ENCODE measurements around the gene AOAH.
"Not testable (repeated sequence)": the region's sequence is repeated elsewhere in the genome, so short reads cannot be mapped to it uniquely, and the experiment has no call there.

AOAH gene

DNA sequence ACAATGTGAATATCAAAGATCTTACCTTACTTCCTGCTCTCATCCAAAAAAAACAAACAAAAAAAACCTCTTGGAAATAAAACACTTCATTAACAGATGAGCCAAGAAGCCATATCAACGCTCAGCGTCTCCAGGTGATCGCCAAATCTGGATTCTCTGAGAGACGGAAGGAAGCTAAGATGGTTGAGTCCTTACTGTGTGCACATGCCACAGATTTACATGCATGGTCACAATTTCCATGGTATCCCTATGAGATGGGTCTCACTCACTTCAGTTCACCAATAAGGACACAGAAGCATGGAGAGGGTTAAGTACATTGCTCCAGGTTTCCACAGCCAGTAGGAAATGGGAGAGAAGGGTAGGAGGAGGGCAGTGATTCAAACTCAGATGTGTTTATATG, 1.0 kb downstream of the AOAH start:
- no peak for DNase-seq (ENCODE audit: low spot score)
- in situ Hi-C loops (cut with MboI; ENCODE audit: low sequenced_read_pairs, unreplicated experiment): no loop called here
- TF ChIP-seq CTCF (IDR thresholded peaks at IDR 0.05; ENCODE audit: borderline replicate concordance, control extremely low read depth, extremely low read depth, insufficient read depth, missing control alignments): no peak

- no peak for DNase-seq (ENCODE audit: low spot score)
- TF ChIP-seq CTCF (IDR thresholded peaks at IDR 0.05; ENCODE audit: borderline replicate concordance, control extremely low read depth, extremely low read depth, insufficient read depth, missing control alignments): no peak
- in situ Hi-C loops (cut with MboI; ENCODE audit: low sequenced_read_pairs, unreplicated experiment): no loop called here
These were observed 5.1 kb downstream of the AOAH start for GRCh38 chr7:36719083-36719632.

- in situ Hi-C loops (cut with MboI; ENCODE audit: low sequenced_read_pairs, unreplicated experiment): no loop called here
- DNase-seq (ENCODE audit: low spot score): no peak
- no peak for TF ChIP-seq CTCF (IDR thresholded peaks at IDR 0.05; ENCODE audit: borderline replicate concordance, control extremely low read depth, extremely low read depth, insufficient read depth, missing control alignments)
These were observed 6.7 kb downstream of the AOAH start for GRCh38 chr7:36717586-36717985.

DNA sequence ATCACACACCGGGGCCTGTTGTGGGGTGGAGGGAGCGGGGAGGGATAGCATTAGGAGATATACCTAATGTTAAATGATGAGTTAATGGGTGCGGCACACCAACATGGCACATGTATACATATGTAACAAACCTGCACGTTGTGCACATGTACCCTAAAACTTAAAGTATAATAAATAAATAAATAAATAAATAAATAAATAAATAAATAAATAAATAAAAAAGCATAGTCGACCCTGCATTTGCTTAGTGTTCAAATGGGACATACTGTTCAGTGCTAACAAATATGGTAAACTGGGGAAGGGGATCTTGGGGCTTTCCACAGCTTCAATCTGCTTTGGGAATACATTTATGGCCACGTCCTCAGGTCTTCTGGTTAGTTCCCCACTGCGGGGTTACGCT, 7.5 kb downstream of the AOAH start:
- in situ Hi-C loops (cut with MboI; ENCODE audit: low sequenced_read_pairs, unreplicated experiment); DNase-seq (ENCODE audit: low spot score): not testable (repeated sequence)

DNA sequence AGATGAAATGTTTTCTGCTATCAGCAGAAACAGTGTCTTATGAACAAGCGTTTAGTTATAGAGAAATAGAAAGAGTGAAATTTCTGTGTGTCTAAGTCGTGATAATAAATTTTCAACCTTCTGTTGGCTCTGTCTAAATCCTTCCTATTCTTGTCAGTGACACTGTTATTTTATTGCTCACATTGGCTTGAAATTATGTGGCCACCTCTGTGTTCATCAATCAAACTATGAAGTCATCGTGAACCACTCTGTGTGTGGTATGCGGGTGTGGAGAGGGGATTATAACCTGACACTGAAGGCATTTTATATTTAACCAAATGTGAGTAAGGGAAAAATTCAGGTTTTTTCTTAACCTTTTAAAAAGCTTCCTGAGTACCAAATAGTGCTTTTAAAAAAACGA, 12.3 kb downstream of the AOAH start:
- no peak for DNase-seq (ENCODE audit: low spot score)
- in situ Hi-C loops (cut with MboI; ENCODE audit: low sequenced_read_pairs, unreplicated experiment): no loop called here
- no peak for TF ChIP-seq CTCF (IDR thresholded peaks at IDR 0.05; ENCODE audit: borderline replicate concordance, control extremely low read depth, extremely low read depth, insufficient read depth, missing control alignments)

- in situ Hi-C loops (cut with MboI; ENCODE audit: low sequenced_read_pairs, unreplicated experiment): no loop called here
- no peak for DNase-seq (ENCODE audit: low spot score)
- no peak for TF ChIP-seq CTCF (IDR thresholded peaks at IDR 0.05; ENCODE audit: borderline replicate concordance, control extremely low read depth, extremely low read depth, insufficient read depth, missing control alignments)
These were observed 13.0 kb downstream of the AOAH start for GRCh38 chr7:36711256-36711655.

DNA sequence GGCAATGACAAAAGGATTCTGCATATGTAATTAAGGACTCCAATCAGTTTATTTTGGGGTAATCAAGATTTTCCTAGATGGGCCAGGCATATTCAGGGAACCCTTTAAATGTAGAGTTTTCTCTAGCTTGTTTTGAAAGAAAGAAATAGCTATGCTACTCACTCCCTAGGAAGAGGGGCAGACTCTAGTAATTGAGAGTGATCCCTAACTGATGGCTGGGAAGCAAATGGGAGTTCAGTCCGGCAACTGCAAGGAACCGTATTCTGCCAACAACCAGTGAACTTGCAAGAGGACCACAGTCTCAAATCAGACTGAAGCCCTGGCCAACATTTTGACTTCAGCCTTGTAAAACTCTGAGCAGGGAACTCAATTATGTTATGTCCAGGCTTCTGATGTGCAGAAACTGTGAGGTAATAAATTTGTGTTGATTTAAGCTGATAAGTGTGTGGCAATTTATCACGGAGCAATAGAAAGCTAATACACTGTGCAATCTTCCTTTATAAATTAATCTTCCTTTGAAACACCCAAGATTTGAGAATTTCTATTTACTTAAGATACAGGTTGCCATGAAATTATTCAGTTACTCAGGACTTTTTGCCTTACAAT, 14.0 kb downstream of the AOAH start:
- no peak for DNase-seq (ENCODE audit: low spot score)
- in situ Hi-C loops (cut with MboI; ENCODE audit: low sequenced_read_pairs, unreplicated experiment): no loop called here
- TF ChIP-seq CTCF (IDR thresholded peaks at IDR 0.05; ENCODE audit: borderline replicate concordance, control extremely low read depth, extremely low read depth, insufficient read depth, missing control alignments): no peak
